NCI-H524 (cell line): ENCODE measurements around the gene ENO2.
A peak's percentile ranks its signal among the peaks of the same experiment; 100 is the strongest.

ENCODE experiments used
- DNase-seq, 2 experiments: peaks; one replicate each; lab custom pipeline; 2025; lab: John Stamatoyannopoulos, UW

The ENO2 gene

DNA sequence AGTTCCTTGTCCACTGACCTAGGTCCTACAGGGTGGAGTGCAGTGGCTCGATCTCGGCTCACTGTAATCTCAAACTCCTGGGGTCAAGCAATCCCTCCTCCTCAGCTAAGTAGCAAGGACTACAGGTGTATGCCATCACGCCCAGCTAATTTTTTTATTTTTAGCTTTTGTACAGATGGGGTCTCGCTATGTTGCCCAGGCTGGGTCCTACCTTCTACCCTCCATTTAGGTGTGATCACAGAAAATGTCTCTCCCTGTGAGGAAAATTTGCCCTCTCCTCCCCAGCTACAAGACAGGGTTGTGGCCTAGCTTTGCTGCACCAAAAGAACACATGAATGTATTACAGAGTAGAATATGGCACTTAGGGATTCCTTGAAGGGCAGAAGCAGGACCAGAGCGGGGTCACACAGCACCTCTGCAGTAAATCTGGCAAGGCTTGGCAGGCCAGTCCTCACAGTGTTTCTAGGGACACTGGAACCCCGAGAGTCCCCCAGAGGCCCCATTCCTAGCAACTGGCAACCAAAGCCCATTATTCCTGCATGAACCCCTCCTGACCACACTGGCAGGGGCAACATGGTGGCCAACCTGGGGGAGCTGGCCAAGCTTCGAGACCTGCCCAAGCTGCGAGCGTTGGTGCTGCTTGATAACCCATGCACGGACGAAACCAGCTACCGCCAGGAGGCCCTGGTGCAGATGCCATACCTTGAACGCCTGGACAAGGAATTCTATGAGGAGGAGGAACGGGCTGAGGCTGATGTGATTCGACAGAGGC lies 2.0 kb upstream of the ENO2 start:
- DNase-seq = no peak

- no peak for DNase-seq
These were observed 788 bp downstream of the ENO2 start for GRCh38 chr12:6914947-6915788.

GRCh38 chr12:6915789-6916285 lies 1.5 kb downstream of the ENO2 start:
- no peak for DNase-seq

- DNase-seq = no peak
These were observed 2.2 kb downstream of the ENO2 start for GRCh38 chr12:6916426-6917200.

- DNase-seq = no peak
These were observed 3.3 kb downstream of the ENO2 start for GRCh38 chr12:6917491-6918231.

GRCh38 chr12:6919588-6919987 lies 5.2 kb downstream of the ENO2 start:
- DNase-seq = no peak

DNA sequence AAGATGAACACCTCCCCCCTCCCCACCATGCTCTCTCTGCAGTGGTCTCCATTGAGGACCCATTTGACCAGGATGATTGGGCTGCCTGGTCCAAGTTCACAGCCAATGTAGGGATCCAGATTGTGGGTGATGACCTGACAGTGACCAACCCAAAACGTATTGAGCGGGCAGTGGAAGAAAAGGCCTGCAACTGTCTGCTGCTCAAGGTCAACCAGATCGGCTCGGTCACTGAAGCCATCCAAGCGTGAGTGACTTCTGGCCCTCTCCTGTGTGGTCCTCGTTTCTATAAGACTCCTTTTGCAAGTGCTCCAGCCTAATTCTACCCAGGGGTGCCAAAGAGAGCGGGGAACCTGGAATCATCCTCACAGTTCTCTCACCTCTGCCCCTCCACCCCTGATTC lies 7.2 kb downstream of the ENO2 start:
- DNase-seq = no peak

GRCh38 chr12:6921996-6922946 lies 7.9 kb downstream of the ENO2 start:
- no peak for DNase-seq

- DNase-seq = no peak
These were observed 8.8 kb downstream of the ENO2 start for GRCh38 chr12:6923003-6923732.

DNA sequence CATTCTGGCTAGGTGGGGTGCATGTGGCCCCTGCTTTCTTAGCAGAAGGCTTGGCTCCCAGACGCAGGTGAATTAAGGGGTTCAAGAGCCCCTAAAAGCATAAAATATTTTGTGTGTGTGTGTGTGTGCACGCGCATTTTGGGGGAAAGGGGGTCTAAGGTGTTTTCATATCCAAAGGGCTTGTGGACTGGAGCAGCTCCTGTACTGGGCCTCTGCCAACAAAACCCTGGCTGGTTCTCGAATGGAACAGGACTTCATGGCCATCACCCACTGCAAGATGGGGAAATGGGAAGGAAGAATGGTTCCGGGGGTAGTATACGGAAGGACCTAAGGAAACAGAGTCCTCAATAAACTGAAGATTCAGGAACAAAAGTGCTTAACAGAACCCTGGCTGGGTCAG lies 9.5 kb downstream of the ENO2 start:
- DNase-seq = no peak

GRCh38 chr12:6925239-6925539 lies 10.8 kb downstream of the ENO2 start:
- DNase-seq = no peak

- DNase-seq = no peak
These were observed 11.3 kb downstream of the ENO2 start for GRCh38 chr12:6925540-6926279.

GRCh38 chr12:6927379-6928021 lies 13.1 kb downstream of the ENO2 start, which contains the start of gene ATN1:
Gene ATN1, plus strand, starts transcription at chr12:6927959. Its CDS starts 6,043 bp downstream, at chr12:6934002.
- peak; percentile 59 to 65 for DNase-seq

DNA sequence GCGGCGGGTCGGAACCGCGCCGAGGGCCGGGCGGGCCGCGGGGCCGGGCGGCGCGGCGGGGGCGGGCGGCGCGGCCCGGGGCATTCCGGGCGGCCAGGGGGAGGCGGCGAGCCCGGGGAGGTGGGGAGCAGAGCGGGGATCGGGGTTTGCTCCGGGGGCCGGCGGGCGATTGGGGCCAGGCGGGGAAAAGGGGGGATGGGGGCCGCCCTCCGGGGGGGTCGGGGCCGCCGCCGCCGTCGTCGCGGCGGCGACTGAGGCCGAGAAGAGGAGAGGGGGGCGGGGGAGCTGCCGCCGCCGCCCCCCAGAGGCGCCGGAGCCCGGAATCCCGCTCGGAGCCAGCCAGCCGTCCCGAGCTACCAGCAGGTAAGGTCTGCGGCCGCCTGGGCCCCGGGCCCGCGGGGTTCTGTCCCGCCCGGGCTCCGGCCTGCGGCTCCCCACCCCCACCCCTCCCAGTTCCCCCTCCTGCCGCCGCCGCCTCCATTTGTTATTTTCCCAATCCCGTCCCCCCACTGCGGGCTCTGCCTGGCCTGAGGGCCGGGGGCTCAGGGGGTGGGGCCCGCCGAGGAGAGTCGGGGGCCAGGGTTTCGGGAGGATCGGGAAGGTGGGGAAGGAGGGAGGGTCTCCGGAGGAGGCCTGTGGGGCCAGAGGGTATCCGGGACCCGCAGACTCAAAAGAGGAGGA lies 13.8 kb downstream of the ENO2 start:
- DNase-seq = no peak

- no peak for DNase-seq
These were observed 14.5 kb downstream of the ENO2 start for GRCh38 chr12:6928703-6929407.

DNA sequence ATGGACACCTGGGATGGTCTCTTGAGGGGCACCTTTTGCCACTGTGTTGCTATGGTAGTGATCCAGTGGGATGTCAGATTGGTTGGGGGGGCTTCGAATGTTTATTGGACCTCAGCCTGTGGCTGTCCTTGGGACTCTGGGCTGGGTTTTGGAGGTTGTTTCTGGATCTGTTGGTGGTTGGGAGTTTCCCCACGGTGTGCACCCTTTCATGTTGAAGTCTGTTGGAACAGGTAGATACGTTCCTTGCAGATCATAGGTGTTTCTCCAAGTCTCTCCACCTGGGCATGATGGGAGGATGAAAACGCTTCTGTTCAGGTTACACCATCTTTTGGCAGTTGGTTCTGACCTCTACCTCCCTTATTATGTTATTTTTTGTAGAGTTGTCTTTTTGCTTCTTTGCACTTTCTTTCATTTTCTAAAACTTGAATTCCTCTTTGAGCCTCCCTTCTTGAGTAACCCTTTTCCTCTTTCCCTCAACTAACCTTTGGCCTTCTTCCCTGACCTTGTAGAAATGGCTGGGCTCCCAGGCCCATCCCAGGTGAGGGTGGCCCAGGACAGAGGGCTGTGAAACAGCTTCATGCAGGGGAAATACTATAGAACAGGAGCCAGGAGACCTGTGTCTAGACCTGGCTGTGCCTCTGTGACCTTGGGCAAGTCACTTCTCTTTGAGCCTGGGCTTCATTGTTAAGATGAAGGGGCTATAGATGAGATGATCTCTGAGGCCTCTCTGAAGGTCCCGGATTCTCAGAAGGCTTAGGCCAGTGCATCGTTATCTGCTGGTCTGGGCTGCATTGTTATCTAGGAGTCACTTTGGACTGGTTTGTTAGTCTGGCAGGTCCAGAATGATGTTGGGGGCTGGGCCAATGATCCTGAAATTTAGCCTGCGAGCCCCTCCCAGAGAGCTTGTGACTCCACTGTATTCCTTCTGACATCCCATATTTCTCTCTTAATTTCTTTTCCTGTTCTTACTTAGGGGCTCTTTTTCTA lies 15.4 kb downstream of the ENO2 start:
- DNase-seq = no peak
